Keratinocyte (primary cell): Measurements from ENCODE around the gene MTA1.

Experiments used
- EZH2 ChIP-seq: IDR thresholded peaks from one replicate; pipeline ENCODE4 v1.6.1; 2012; ENCODE audit warnings: inconsistent platforms, mild to moderate bottlenecking, low read length, moderate library complexity
- TF ChIP-seq, protein P1 (sequence below), 3 experiments: IDR thresholded peaks in 1 of 3; conservative IDR thresholded peaks in 1 of 3; optimal IDR thresholded peaks in 1 of 3; 2 replicates in 2 of 3; 3 replicates in 1 of 3; pipeline versions ENCODE3 to v1.5.1; 2011; ENCODE audit warnings: low read length in 3 of 3, mild to moderate bottlenecking in 3 of 3, moderate library complexity in 2 of 3, control low read depth in 1 of 3, inconsistent platforms in 1 of 3; ENCODE audit not compliant: insufficient read depth in 2 of 3; ENCODE audit errors: extremely low read depth in 1 of 3

DNA sequence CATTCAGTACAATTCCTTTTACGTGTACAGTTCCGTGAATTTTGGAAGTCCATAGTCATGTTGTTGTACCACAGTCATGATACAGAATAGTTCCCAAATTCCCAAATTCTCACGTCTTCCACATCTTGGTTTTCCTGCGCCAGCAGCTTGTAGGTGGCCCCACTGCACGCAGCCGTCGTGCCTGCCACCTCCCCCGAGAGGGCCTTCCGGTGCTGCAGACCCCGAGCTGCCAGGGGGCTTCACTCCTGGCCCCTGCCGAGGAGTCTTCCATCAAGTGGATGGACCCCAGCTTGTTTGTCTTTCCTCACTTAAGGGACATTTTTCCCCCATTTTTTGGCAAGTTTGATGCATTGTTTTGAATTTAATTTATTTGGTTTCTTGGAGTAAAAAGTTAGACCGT is 16.8 kb downstream of the MTA1 start:
- TF ChIP-seq, protein P1, sequence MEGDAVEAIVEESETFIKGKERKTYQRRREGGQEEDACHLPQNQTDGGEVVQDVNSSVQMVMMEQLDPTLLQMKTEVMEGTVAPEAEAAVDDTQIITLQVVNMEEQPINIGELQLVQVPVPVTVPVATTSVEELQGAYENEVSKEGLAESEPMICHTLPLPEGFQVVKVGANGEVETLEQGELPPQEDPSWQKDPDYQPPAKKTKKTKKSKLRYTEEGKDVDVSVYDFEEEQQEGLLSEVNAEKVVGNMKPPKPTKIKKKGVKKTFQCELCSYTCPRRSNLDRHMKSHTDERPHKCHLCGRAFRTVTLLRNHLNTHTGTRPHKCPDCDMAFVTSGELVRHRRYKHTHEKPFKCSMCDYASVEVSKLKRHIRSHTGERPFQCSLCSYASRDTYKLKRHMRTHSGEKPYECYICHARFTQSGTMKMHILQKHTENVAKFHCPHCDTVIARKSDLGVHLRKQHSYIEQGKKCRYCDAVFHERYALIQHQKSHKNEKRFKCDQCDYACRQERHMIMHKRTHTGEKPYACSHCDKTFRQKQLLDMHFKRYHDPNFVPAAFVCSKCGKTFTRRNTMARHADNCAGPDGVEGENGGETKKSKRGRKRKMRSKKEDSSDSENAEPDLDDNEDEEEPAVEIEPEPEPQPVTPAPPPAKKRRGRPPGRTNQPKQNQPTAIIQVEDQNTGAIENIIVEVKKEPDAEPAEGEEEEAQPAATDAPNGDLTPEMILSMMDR (optimal IDR thresholded peaks at IDR 0.05 in 1 of 3, IDR thresholded peaks at IDR 0.05 in 1 of 3, conservative IDR thresholded peaks at IDR 0.05 in 1 of 3; ENCODE audit: extremely low read depth in 1 of 3, insufficient read depth in 2 of 3, low read length in 3 of 3): no peak
- no peak for TF ChIP-seq EZH2
